H4 (cell line): ENCODE data around the gene MCC. TPM values are rescaled to one million over a fixed set of nuclear protein-coding genes. Genes with fewer than 3 reads are reported as not detected.

Experiments used
- DNase-seq: peaks from one replicate; pipeline ENCODE4 v3.0.0-alpha.2; 2015; ENCODE audit warnings: low spot score
- total RNA-seq: library from RNA; depleted of rRNA; stranded (reverse); fragments of >200 nt; shearing (Covaris generic); gene quantifications from 2 replicates; pipeline ENCODE4 v1.2.3, GENCODE V29; 2014

Gene MCC
- total RNA-seq, 1 experiment from 2014 or later: 7.9 TPM

GRCh38 chr5:113112435-113112834 lies 375.8 kb downstream of the MCC start:
- DNase-seq: no peak

DNA sequence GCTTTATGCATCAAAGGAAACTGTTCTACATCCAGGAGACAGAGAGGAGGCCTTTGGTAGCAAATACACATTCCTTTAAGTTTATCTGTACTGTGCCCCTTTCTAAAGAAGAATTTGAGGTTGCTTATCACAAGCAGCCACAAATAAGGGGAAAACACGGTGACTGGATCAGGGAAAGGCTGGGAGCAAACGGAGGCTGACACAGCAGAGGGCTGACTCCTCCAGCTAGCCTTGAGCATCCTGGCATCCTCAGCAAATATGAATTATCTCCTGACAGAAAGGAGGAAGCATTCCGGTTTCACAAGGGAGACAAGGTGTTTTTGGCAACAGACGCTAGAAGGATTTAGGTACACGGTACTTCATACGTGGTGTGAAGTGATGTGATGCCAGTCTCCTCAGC lies 378.1 kb downstream of the MCC start:
- DNase-seq: no peak

GRCh38 chr5:113109344-113109743 lies 378.9 kb downstream of the MCC start:
- no peak for DNase-seq

- no peak for DNase-seq
Measured at GRCh38 chr5:113108485-113108884, 379.8 kb downstream of the MCC start.

GRCh38 chr5:113106821-113107220 lies 381.4 kb downstream of the MCC start:
- DNase-seq: no peak

- no peak for DNase-seq
Measured at GRCh38 chr5:113105693-113106280, 382.5 kb downstream of the MCC start.

DNA sequence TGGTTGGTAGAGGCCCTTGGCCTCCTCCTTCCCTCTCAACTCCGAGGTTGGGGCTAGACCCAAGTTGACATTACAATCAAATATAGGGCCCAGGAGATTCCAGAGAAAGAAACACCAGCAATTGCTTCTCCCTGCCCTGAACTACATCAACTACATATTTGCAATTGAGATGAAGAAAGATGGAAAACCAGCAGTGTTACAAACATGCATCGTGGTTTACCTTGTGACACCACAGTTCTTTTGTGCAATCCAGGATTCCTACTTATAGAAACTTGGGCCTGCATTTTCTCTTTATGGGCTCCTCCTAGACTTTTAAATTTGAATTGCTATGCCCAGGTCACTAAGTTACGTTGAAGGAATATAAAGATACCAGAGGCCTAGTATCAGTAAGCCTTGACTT lies 384.9 kb downstream of the MCC start:
- no peak for DNase-seq

DNA sequence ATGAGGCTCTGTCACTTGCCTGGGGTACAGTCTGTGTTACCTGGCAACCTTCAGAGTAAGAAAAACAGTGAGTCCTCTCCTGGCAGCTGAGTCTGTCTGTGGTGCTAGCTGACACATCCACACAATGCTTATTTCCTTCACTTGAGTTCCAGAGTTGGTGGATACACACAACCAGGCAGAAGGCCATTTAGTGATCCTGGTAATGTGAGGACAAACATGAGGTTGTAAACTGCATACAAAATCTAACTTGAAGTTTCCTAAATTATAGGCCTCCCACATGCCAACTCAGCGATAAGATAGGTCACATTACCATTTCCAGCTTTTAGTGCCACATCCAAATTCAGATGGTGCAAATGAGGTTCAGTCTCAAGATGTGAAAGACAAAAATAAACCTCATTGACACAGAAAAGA lies 386.1 kb downstream of the MCC start:
- DNase-seq: no peak

DNA sequence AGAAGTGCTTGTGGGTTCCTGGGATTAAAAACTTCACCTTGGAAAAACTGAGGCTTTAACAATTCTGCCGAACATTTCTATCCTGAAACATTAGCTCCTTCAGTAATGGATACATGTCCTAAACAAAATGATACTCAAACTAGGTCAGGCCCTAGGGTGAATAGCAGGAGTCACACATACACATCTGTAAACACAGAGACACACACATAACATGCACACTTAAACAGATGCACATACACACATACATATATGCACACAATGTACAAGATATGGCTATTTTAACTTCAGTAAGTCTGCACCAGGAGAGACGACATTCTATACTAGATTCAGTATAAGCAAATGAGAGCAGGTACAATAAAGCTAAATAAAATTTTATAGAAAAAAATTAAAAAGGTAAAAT lies 387.3 kb downstream of the MCC start:
- DNase-seq: no peak

DNA sequence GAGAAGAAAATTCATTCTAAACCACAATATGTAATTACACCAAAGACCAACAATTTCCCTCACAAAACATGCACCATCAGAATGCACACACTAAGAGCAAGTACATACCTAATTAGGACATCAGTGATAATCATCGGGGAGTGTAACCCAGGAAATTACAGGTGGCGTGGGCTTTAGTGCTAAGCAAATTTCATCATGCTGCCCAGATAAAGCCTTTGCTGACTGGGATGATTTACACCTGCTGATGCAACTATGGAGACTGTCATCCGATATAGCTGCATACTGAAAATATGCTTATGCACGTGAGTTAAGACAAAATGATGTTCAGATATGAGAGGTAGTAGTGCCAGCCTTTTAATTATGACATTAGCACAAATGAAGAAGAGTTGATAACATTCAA lies 388.4 kb downstream of the MCC start:
- no peak for DNase-seq

DNA sequence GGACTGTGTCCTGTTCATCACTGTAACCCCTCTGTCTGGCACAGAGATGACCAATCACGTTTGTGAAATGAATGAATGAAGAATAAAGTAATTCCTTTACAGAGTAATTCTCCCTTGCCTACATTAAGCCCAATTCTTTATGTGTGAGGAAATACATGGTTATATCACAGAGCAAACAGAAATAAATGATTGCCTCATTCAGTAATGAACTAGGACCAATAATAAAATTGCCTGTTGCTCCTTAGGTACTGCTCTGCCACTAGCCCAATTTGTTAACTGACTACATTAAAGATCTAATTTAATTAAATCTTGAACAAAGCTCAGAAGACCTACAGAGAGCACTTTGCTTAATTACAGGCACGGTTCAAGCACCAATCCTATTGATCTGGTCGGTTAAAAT lies 389.9 kb downstream of the MCC start:
- DNase-seq: no peak

DNA sequence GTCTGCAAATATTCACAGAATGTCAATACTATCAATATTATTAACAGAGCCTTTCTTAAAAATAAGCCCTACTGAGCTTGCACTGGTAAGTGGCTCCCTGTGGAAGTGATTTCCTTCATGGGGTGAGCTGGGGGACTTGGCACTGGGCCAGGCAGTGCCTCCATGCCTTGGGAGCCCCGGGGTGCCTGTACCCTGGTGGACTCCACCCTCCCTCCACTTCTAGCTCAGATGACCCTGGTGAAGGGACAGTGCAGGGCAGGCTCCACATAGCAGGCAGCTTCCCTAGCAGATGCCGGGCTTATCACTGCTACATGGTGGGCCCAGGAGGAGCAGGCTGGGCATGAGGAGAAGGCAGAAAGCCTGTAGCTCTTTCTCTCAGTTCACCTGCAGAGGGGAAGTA lies 392.4 kb downstream of the MCC start:
- DNase-seq: no peak

DNA sequence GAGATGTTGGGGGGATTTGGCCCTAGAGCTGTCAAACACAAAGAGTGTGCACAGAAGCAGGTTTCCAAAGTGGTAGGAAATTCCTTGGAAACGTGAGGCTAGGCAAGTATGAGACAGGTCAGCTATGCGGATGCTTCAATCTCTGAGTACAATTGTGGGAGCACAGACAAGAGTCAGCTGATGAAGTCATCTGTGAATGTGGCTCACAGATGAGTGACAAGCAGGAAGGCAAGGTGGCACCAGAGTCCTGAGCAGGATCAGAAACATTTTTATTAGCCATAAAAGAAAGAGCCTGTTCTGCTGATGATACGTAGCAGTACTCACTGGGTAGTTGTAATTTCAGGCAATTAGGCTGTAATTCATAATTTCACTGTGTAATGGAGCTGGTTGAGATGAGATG lies 394.7 kb downstream of the MCC start:
- DNase-seq: no peak

DNA sequence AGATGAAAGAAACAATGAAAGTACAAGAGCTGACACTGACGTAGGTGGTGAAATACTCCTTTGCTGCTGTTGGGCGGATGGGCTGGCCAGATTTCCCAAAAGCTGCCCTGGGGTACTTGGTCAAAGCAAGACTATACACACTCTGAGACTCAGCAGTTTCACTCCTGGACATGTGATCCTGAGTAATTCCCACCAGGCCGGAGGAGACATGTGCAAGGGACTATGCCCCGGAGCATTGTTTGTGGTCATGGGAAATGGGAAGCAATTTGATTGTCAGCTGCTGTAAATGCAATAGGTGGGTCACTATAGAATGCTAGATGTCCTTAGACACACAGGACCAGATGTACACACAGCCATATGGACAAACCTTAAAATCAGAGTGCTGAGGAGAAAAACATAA lies 395.6 kb downstream of the MCC start:
- no peak for DNase-seq

- no peak for DNase-seq
Measured at GRCh38 chr5:113091622-113092021, 396.6 kb downstream of the MCC start.

GRCh38 chr5:113090336-113091106 lies 397.7 kb downstream of the MCC start:
- DNase-seq: no peak

GRCh38 chr5:113089653-113090335 lies 398.5 kb downstream of the MCC start:
- DNase-seq: no peak

DNA sequence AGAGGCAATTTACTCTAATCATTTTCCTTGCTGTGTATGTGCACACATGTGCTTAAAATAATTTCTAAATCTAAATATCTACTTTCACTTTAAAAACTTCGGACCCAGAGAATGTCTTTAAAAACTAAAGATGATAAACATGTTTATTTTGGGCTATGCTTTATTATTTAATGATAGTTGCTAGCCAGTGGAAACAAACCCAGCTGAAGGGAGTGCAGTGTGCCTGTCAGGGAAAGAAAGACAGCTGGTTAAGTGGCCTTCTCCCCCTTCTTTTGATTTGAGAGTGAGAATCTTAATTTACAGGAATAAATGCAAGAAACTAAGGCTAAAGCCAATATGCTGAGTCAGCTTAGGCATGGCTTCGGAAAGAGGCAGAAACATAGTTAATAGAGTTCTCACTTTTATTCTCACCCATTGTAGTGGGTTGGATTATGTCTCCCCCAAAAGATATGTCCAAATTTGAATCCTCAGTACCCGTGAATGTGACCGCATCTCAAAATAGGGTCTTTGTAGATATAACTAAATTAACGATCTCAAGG lies 400.2 kb downstream of the MCC start:
- DNase-seq: no peak

GRCh38 chr5:113085880-113086409 lies 402.3 kb downstream of the MCC start:
- DNase-seq: no peak

GRCh38 chr5:113085084-113085414 lies 403.2 kb downstream of the MCC start:
- no peak for DNase-seq

DNA sequence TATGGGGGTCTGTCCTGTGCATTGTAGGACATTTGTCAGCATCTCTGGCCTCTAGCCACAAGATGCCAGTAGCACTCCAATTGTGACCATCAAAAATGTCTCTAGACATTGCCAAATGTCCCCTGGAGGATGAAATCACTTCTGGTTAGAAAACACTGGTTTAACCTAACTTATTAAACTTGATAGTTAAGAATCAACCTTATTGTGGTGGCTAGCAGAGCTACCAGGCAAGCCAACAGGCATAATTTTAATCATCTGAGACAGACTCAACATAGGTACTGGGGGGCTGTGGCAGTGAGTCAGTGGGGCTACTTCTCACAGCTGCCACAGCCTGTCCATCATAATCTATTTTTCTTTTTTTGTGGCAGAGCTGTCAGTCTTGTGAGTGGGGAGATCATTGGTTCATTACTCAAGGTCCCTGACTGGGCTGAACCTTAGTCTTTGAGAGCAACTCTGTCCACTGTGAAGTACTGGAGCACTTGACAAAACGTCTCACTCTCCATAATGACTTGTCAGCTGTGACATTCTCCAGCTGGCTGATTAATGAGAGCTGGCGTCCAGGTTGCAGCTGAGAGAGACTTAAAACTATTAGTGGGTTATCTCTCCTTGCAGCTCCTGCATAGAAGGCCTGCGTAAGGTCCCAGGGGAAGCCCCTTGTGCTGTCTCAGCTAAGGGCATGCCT lies 403.7 kb downstream of the MCC start:
- DNase-seq: no peak

- no peak for DNase-seq
Measured at GRCh38 chr5:113083481-113083880, 404.8 kb downstream of the MCC start.
